GDM1 (cell line): Measurements from ENCODE around the gene DLK1.

Source experiments
- DNase-seq: peaks from one replicate; lab custom pipeline; 2025; lab: John Stamatoyannopoulos, UW

DLK1 gene

DNA sequence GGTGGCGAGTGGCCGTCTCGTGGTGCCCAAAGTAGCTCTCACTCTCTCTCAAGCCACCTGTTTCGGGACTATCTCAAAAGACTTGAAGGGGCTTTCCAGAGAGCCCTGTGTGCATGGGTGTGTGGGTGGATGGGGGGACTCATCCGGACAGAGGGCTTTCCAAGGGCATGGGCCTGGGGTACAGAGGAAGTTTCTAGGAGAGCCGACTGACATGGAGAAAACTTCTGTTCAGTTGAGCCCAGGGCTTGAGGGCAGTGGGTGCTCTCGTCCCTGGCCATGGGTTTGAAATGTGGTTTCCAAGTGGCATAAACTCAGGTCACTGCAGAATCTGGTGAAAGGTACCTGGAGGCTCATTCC, 51.8 kb downstream of the DLK1 start:
- no peak for DNase-seq

- no peak for DNase-seq
Measured at GRCh38 chr14:100778951-100779690, 52.4 kb downstream of the DLK1 start.

DNA sequence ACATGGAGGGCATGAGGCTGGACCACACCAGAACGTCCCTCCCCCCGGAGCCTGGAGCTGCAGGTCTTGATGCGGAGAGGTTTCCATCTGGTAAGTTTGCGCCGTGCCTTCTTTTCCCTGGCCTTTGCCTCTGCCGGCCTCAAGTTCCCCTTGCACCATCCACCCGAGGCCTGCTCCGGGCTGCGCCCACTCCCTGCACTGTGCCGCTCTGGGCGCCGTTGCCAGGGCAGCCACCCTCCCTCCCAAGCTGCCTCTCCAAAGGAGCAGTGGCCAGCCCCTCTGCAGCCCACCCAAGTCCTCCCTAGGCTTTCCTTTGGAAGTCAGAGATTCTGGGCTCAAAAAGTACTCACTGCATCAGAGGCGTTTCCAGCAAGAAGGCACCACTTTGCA, 53.0 kb downstream of the DLK1 start:
- no peak for DNase-seq

DNA sequence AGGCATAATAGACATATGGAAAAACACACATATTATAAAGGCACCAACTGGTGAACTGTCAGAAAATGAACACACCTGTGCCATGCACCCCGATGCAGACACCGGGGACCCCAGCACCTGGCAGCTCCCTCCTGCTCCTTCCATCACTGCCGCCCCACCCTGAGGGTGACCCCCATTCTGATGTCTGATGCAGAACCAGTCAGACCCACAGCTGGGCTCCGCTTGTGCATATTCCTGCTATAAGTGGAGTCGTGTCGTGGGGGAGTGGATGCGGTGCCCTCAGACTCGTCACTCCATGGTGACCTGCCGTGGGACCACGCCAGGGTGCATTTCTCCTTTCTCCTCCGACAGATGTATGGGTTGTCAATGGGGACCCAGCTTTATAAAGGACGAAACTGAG, 53.6 kb downstream of the DLK1 start:
- no peak for DNase-seq

DNA sequence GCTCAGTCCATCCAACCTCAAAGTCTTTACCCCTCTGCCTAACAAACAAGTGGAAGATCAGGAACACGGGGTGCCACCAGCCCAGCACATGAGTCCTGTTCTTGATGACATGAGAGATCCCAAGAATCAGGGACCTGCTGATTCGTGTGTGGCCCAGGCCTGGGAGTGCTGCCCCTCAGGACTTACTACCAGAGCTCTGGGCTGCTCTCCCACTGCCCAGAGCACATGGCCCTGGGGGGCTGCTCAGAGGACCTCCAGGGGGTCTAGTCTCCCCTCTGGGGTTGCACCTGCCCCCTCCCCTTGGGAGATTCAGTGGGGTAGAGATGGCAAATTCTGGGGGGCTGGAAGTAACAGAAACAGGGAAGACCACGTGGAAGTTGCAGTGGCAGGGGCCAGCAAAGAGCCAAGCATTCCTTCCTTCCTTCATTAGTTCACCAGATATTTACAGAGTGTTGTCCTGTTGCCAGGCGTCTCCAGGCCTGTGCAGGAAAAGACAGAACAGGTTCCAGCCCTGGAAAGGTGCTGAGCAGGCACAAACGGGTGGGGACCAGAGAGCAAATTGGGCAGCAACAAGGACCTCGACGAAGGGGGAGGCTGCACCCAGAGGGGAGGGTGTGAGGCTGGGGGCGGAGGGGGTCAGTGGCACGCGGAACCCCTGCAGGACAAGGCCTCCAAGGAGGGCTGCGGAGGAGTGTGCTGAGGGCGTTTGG, 54.1 kb downstream of the DLK1 start:
- DNase-seq, result no peak

- no peak for DNase-seq
Measured at GRCh38 chr14:100781952-100782351, 55.3 kb downstream of the DLK1 start.

DNA sequence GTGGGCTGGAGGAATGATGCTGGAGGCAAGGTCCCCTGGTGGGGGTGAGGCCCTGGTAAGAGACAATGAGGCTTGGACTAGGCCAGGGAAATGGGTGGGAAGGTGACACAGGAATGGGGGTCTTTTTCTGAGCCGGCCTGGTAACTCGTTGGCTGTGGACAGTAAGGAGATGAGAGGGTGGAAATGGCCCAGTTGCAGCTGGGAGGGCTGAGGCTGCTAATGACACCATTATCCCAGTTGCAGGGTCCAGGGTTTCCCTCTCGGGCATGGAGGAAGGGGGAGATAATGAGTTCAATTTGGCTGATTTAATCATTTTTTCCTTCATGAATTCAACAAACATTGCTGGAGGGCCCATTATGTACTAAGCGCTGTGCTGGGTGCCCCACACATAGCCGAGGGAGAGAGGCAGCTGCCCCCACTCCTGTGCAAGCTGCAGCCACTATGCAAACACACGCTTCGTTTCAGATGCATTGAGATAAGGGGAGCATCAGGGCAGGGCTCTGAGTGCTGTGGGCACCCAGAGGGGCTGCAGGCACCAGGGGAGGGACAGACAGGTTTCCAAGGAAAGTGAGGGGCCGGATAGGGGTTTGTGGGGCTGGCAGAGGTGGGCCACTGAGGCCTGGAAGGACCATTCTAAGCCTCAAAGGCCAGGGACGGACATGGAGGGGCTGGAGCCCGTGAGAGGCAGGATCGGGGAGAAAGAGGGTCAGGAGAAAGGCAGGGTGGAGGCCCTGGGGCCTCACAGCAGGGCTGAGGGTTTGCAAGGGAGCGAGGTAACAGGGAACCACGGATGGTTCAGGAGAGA, 56.0 kb downstream of the DLK1 start:
- no peak for DNase-seq

- no peak for DNase-seq
Measured at GRCh38 chr14:100783630-100784370, 57.1 kb downstream of the DLK1 start.

DNA sequence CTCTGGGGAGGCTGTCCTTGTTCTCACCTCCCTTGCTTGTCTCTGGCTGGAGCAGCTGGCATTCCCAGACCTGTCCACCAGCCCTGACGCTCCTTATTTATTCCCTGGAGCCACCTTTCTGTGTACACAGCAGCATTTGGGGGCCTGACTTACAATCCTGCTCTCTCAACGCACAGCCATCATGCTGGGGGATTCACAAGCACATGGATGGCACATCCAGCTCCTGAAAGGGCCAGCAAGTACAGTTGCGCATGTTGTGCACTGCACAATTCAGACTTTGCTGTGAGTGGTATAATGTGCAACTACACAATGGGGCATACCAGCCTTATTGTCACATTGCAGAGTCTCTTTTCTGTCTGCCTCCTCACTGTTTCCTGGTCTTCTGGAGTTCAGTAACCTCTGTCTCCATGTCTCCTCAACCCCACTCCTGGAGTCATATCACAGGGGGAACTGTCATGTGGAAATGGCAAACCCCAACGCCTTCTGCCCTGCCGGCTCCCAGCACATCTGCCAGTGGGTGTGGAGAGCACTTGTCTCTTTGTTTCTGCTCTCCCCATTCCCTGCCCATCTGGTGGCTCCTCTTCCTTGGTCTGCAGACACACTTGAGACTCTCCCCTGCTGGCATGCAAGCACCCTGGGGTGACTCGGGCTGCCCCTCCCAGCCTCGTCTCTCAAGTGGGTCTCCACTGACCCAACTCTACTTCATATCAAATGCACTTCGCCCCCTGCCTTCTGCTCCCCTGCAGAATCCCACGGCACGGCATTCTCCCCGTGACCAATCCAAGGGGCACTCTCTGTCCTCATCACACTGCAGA, 58.0 kb downstream of the DLK1 start:
- DNase-seq, result no peak

DNA sequence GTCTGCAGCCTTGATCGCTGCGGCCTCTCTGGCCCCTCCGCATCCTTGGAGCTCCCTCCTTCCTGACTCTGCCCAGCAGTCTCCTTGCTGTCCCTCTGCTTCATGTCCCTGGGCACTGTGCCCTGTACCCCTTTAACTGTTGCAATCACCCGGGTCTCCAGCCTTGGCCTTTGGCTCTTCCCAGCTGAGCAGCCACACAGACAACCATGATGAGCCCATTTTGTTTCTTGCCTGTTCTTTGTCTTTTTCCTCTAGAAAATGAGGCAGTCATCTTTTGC, 58.6 kb downstream of the DLK1 start:
- DNase-seq, result no peak

GRCh38 chr14:100785626-100786025, 58.9 kb downstream of the DLK1 start:
- DNase-seq, result no peak

- no peak for DNase-seq
Measured at GRCh38 chr14:100786131-100786530, 59.4 kb downstream of the DLK1 start.

- DNase-seq, result no peak
Measured at GRCh38 chr14:100786576-100787219, 60.0 kb downstream of the DLK1 start.

DNA sequence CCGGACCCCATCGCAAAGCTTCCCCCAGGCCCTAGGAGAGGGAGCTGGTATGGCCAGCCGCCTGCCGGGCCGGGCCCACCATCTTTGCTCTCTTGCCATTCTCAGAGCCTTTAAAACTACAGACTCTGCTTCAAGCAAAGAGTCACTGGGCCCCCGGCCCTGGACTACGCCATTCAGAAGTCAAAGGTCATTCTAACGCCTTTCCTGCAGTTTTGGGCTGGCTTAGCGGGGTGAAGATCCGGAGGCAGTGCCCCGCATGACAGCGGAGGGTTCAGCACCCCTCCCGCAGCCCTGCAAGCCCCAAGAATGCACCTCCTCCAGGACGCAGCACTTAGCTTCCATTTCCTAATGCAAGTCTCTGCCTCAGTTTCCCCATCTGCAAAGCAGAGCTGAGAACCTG, 61.0 kb downstream of the DLK1 start:
- DNase-seq, result no peak
